Stimulated activated CD8-positive, alpha-beta memory T cell treated with anti-CD3 and anti-CD28 coated beads, Interleukin-12 subunit alpha, Interleukin-12 subunit beta, amount 100 ng/mL, for 24 hours (primary cell): ENCODE results near the gene TIMM13.

Source experiments
- DNase-seq: peaks from one replicate; pipeline ENCODE4 v3.0.0-alpha.2; 2020; ENCODE audit errors: extremely low read depth

The TIMM13 gene

GRCh38 chr19:2382530-2383222 is 44.7 kb downstream of the TIMM13 start:
- no peak for DNase-seq

GRCh38 chr19:2381148-2381820 is 46.1 kb downstream of the TIMM13 start:
- DNase-seq = no peak

GRCh38 chr19:2380567-2380966 is 46.8 kb downstream of the TIMM13 start:
- no peak for DNase-seq

- DNase-seq = no peak
Measured at GRCh38 chr19:2376784-2377519, 50.4 kb downstream of the TIMM13 start.
